Glomerular visceral epithelial cell (primary cell): Measurements from ENCODE around the gene ARID4B.

Source experiments
- DNase-seq: peaks from one replicate; pipeline ENCODE4 v3.0.0-alpha.2; 2016; ENCODE audit errors: extremely low spot score

ARID4B gene

GRCh38 chr1:235127732-235128455 lies 200.1 kb downstream of the ARID4B start:
- peak; percentile 26 for DNase-seq

- DNase-seq: no peak
Measured at GRCh38 chr1:235127203-235127602, 200.8 kb downstream of the ARID4B start.

DNA sequence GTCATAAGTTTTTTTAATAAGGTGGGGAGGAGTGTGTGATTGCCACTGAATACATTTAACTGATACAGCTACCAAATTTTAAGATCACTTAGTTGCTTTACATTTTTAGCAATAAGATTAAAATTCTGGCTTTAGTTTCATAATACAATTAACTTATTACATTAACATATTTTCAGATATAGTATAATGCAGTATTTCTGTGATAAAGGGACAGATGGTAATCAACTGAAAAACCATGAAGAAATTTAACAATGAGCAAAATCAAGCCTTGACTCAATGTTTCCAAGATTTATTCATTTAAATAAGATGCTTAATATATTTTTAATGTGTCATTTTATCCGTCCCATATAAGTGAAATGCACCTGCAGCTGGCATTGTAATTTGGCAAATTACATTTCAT lies 203.3 kb downstream of the ARID4B start:
- DNase-seq: no peak

DNA sequence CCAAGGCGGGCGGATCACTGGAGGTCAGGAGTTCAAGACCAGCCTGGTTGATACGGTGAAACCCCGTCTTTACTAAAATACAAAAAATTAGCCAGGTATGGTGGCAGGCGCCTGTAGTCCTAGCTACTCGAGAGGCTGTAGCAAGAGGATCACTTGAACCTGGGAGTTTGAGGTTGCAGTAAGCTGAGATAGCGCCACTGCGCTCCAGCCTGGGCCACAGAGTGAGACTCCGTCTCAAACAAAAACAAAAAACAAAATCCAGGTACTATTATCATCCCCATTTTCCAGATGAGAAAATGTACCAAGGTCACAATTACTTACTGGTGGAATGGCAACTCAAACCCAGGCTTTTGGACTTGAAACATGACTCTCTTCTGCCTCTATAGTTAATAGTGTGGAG lies 203.9 kb downstream of the ARID4B start:
- no peak for DNase-seq

DNA sequence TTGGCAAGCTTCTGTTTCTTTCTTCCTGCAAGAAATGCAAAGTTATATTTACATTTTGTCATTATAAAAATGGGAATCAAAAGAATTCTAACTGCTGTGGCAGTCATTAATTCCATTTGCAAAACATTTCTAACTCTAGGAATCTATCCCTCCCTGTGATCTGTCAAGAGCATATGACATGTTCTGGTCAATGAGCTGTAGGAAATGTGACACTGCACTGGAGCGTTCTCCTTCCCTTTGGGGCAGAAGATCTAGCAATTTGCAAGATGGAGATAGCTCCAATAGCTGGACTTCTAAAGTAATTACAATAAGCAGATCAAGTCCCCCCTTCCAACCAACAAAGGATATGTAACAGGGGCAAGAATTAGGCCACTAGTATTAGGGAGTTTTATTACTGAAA lies 205.6 kb downstream of the ARID4B start:
- DNase-seq: no peak
